B cell (primary cell): ENCODE measurements around the gene ARMH3. TPM values are rescaled to one million over a fixed set of nuclear protein-coding genes. Genes with fewer than 3 reads are reported as not detected.

ENCODE experiments used
- ATAC-seq: fragments of 200-7000 bp; cut with Tn5 transposase; one replicate; pipeline ENCODE4 v1.10.0; 2021; ENCODE audit warnings: low read depth, mild to moderate bottlenecking, moderate number of reproducible peaks, moderate library complexity
- CTCF ChIA-PET: fragments of 350-600 bp; sonication (Branson Sonifier 250); formaldehyde crosslinking; loops from one replicate; lab custom pipeline; 2021; ENCODE audit warnings: antibody characterized with exemption, inconsistent platforms; lab: Charles Lee
- POLR2A ChIA-PET: fragments of 350-600 bp; sonication (Branson Sonifier 250); formaldehyde crosslinking; loops from one replicate; lab custom pipeline; 2021; ENCODE audit warnings: antibody characterized with exemption; lab: Charles Lee
- DNase-seq: peaks from one replicate; pipeline ENCODE4 v3.0.0; 2013
- H2AFZ ChIP-seq: 2 replicates; pipeline ENCODE4 v1.6.1; 2012; ENCODE audit warnings: mild to moderate bottlenecking, low read depth, low read length; ENCODE audit not compliant: insufficient read depth, poor library complexity, severe bottlenecking
- H3K27ac ChIP-seq, 2 donors: 1 replicate in 1 of 2; 2 replicates in 1 of 2; pipeline ENCODE4 v1.5.1; 2012 to 2013; ENCODE audit warnings: low read length in 2 of 2, mild to moderate bottlenecking in 2 of 2, moderate library complexity in 1 of 2
- H3K27me3 ChIP-seq, 4 experiments: fragments of 200-600 bp in 1 of 4; sonication (generic) in 1 of 4; replicated peaks in 1 of 4; 1 replicate in 2 of 4; 2 replicates in 2 of 4; pipeline versions ENCODE4 v1.6.1 to v1.7.0; 2013 to 2016; ENCODE audit warnings: low read length in 3 of 4, mild to moderate bottlenecking in 2 of 4, mixed read lengths in 1 of 4, moderate library complexity in 1 of 4; ENCODE audit not compliant: insufficient read depth in 4 of 4, control insufficient read depth in 3 of 4; ENCODE audit errors: control extremely low read depth in 1 of 4
- H3K36me3 ChIP-seq, 2 experiments: replicated peaks in 1 of 2; 1 replicate in 1 of 2; 2 replicates in 1 of 2; pipeline versions ENCODE4 v1.6.1 to v1.7.1; 2013; ENCODE audit warnings: low read length in 1 of 2; ENCODE audit not compliant: insufficient read depth in 2 of 2, control insufficient read depth in 1 of 2; ENCODE audit errors: control extremely low read depth in 1 of 2, extremely low read depth in 1 of 2
- H3K4me1 ChIP-seq, 2 donors: fragments of 200-600 bp in 1 of 2; sonication (generic) in 1 of 2; 1 replicate in 1 of 2; 2 replicates in 1 of 2; pipeline versions ENCODE4 v1.5.1 to v1.6.1; 2013 to 2017; ENCODE audit warnings: low read length in 2 of 2; ENCODE audit not compliant: control insufficient read depth in 2 of 2, insufficient read depth in 2 of 2
- H3K4me2 ChIP-seq: replicated peaks from 2 replicates; pipeline ENCODE3; 2012; ENCODE audit warnings: mild to moderate bottlenecking, low read depth, low read length; ENCODE audit not compliant: poor library complexity, severe bottlenecking
- H3K4me3 ChIP-seq, 5 experiments: fragments of 200-600 bp in 1 of 5; sonication (generic) in 1 of 5; 1 replicate in 3 of 5; 2 replicates in 2 of 5; pipeline versions ENCODE4 v1.5.1 to v1.7.0; 2011 to 2016; ENCODE audit warnings: low read length in 4 of 5, mild to moderate bottlenecking in 4 of 5, low read depth in 2 of 5, control low read depth in 1 of 5, moderate library complexity in 1 of 5; ENCODE audit not compliant: insufficient read depth in 1 of 5; ENCODE audit errors: control extremely low read depth in 1 of 5, extremely low read depth in 1 of 5
- H3K79me2 ChIP-seq: fragments of 200-600 bp; sonication (generic); one replicate; pipeline ENCODE4 v1.6.0; 2016; ENCODE audit warnings: low read length; ENCODE audit not compliant: control insufficient read depth, insufficient read depth
- H3K9ac ChIP-seq: fragments of 200-600 bp; sonication (generic); 2 replicates; pipeline ENCODE4 v1.6.1; 2017; ENCODE audit warnings: mild to moderate bottlenecking, low read length, moderate library complexity
- H3K9me3 ChIP-seq, 3 donors: one replicate each; pipeline versions ENCODE4 v1.6.1 to v1.7.1; 2013; ENCODE audit warnings: low read length in 2 of 3; ENCODE audit not compliant: control insufficient read depth in 2 of 3, insufficient read depth in 1 of 3; ENCODE audit errors: control extremely low read depth in 1 of 3
- H4K20me1 ChIP-seq: 2 replicates; pipeline ENCODE4 v1.6.0; 2012; ENCODE audit warnings: mild to moderate bottlenecking, low read length; ENCODE audit not compliant: insufficient read depth, control insufficient read depth, poor library complexity, severe bottlenecking
- H3K27ac Mint-ChIP-seq: one replicate; pipeline ENCODE4 v1.8.0; 2021; ENCODE audit warnings: mixed read lengths
- H3K27me3 Mint-ChIP-seq: one replicate; pipeline ENCODE4 v1.8.0; 2021; ENCODE audit warnings: mixed read lengths
- H3K4me1 Mint-ChIP-seq: one replicate; pipeline ENCODE4 v1.8.0; 2021; ENCODE audit warnings: mixed read lengths
- H3K4me3 Mint-ChIP-seq: one replicate; pipeline ENCODE4 v1.8.0; 2021; ENCODE audit warnings: mixed read lengths
- H3K9me3 Mint-ChIP-seq: one replicate; pipeline ENCODE4 v1.8.0; 2022; ENCODE audit warnings: mixed read lengths; ENCODE audit not compliant: insufficient read depth
- CTCF ChIP-seq: fragments of 200-600 bp; IDR thresholded peaks from one replicate; pipeline ENCODE4 v1.8.0; 2022; ENCODE audit warnings: antibody characterized with exemption, mild to moderate bottlenecking
- EZH2 ChIP-seq: IDR thresholded peaks from 2 replicates; pipeline ENCODE4 v1.6.1; 2012; ENCODE audit warnings: borderline replicate concordance, low read depth, mild to moderate bottlenecking, moderate library complexity, low read length; ENCODE audit not compliant: insufficient read depth, poor library complexity, severe bottlenecking
- WGBS: methylation state at CpG from one replicate; pipeline ENCODE4 v1.1.5; 2013; ENCODE audit warnings: missing lambda C conversion rate; ENCODE audit not compliant: insufficient coverage; 5-methylcytosine and 5-hydroxymethylcytosine counted together
- intact Hi-C: fragments of 100-400 bp; cut with micrococcal nuclease; formaldehyde crosslinking; loops from one replicate; pipeline ENCODE4 v1.10.0; 2022
- polyA plus RNA-seq: library from polyadenylated mRNA; depleted of rRNA; stranded (reverse); fragments of >200 nt; gene quantifications from 2 replicates; pipeline ENCODE4 v1.2.3, GENCODE V29; 2012
- total RNA-seq, 2 donors: library from RNA; stranded (reverse); fragments of 120-200 nt in 1 of 2; gene quantifications; 1 replicate in 1 of 2; 2 replicates in 1 of 2; pipeline versions ENCODE4 v1.2.3 to v1.2.4, GENCODE V29; 2013 to 2022

Gene ARMH3
- total and polyA plus RNA-seq, 2 donors (not counting 1 experiment from before 2014, with no cell fraction given) = 33.4 to 40.7 TPM

DNA sequence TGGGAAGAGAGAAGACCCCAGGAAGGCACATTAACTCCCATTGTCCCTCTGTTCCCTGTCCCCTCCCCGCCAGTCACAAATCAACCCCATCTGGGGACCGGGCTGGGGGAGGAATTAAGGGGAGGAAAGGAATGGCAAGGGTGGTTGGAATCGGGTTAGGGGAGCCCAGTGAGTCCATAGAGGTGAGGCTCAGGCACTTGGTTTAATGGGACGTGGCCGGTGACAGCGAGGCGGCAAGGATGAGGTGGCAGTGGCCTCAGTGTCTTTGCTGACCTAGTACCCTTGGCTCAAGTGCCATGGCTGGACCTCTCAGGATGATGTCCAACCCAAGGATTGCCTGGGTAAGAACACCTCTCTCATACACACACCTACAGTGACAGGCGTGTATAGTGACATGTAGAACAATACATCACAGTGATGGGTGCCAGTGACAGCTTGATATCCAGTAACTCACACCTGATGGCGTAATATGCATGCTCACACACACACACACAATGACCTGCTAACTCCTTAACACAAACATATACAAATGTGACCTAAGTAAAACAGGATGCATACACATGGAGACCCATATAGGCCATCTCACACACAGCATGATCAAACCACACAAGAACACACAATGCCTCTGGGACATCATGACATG, 224.7 kb downstream of the ARMH3 start:
- Histone ChIP-seq H3K4me2 (peak overlapping the region; percentile 91), H2AFZ (peak overlapping the region; percentile 77), H3K27me3 (no peaks in the 10 kb centered on the region), H3K79me2 (peaks cover 47% of the 10 kb centered on the region), H4K20me1 (peaks cover 41% of the 10 kb centered on the region), H3K9ac (peak overlapping the region; percentile 63), H3K4me3 (peak overlapping the region in 4 of 5 experiments; percentile 52 to 72 (median 62)), H3K36me3 (peaks cover 0 to 14% of the 10 kb centered on the region in 2 experiments), H3K27ac (peak overlapping the region; percentile 89 to 96), H3K9me3 (no peaks in the 10 kb centered on the region), H3K4me1 (peaks cover 41 to 65% of the 10 kb centered on the region in 2 donors)
- H3K27me3 Mint-ChIP-seq = no peaks in the 10 kb centered on the region
- ATAC-seq (no peak), DNase-seq (no peak)
- intact Hi-C loops = loop anchor here (1.0 to 5.0 kb wide), 3 partner anchors 9 to 816 kb away; partner anchors contain the start of genes ACTR1A and SUFU
- 73% methylated on average over 5 of the region's 9 CpGs for WGBS
- H3K4me3 Mint-ChIP-seq = peak overlapping the region; percentile 94
- no peaks in the 10 kb centered on the region for H3K9me3 Mint-ChIP-seq
- peaks cover 50% of the 10 kb centered on the region for H3K4me1 Mint-ChIP-seq
- H3K27ac Mint-ChIP-seq = peak overlapping the region; percentile 99
- CTCF ChIA-PET = interaction anchor here (1.0 to 6.4 kb wide), 2 partner anchors 10 to 14 kb away, joined by 3 to 51 read pairs; partner anchors contain the start of gene KCNIP2
- TF ChIP-seq CTCF (no peak), EZH2 (no peak)
- POLR2A ChIA-PET = interaction anchor here (0.6 to 7.1 kb wide), 4 partner anchors 10 to 815 kb away, joined by 3 to 102 read pairs (median 6); partner anchors contain the start of gene OGA
